HG02852 (cell line): ENCODE results near the gene TAF11.
"Not testable (repeated sequence)": the region's sequence is repeated elsewhere in the genome, so short reads cannot be mapped to it uniquely, and the experiment has no call there.

Source experiments
- ATAC-seq: cut with Tn5 transposase; IDR thresholded peaks from one replicate; pipeline ENCODE4 v1.9.1; 2021; ENCODE audit warnings: mild to moderate bottlenecking, moderate library complexity; ENCODE audit not compliant: unreplicated experiment

Gene TAF11, protein sequence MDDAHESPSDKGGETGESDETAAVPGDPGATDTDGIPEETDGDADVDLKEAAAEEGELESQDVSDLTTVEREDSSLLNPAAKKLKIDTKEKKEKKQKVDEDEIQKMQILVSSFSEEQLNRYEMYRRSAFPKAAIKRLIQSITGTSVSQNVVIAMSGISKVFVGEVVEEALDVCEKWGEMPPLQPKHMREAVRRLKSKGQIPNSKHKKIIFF

GRCh38 chr6:34887753-34888513, at the start of gene TAF11:
Gene TAF11 (minus strand): TSS chr6:34888042. CDS start chr6:34887957, 85 bp downstream.
- peak; percentile 78 for ATAC-seq

- no peak for ATAC-seq
These were observed 46.7 kb upstream of the TAF11 start for GRCh38 chr6:34934516-34934915.

GRCh38 chr6:34932202-34932601, 44.4 kb upstream of the TAF11 start:
- not testable (repeated sequence) for ATAC-seq

DNA sequence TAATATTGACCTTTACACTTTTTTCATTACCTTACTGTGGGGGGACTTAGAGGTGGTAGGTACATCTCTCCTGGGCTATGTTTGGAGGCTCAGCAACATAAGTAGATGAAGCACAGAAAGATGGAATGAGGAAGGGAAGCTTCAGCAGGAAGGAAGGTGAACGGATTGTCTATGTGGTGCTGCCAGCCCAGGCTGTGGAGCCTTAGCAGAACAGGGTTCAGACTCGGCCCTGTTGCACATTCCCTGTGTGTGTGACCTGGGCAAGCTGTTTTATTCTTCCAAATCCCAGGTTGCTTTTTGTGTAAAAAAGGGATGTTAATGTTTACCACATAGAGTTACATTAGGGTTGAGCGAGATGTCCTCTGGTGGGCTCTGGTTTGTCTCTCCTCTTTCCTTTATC, 42.4 kb upstream of the TAF11 start:
- no peak for ATAC-seq

- no peak for ATAC-seq
These were observed 41.6 kb upstream of the TAF11 start for GRCh38 chr6:34929241-34929978.

DNA sequence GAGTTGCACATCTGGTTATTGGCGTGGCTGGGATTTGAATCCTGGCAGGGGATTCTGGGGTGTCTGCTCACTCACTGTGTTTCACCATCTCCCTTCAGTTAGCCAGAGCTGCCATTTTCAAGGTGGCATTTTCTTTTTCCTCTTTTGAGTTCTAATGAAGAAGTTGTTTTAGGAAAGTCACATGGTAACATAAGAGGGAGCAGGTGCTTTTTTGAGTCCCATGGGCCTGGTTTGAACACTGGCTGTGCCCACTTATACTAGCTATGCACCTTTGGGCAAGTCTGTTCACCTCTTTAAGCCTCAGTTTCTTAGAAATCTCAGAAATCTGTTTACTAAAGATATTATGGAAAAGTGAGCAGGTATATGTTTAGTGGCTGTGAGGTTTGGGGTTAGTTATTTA, 40.9 kb upstream of the TAF11 start:
- ATAC-seq, result no peak

DNA sequence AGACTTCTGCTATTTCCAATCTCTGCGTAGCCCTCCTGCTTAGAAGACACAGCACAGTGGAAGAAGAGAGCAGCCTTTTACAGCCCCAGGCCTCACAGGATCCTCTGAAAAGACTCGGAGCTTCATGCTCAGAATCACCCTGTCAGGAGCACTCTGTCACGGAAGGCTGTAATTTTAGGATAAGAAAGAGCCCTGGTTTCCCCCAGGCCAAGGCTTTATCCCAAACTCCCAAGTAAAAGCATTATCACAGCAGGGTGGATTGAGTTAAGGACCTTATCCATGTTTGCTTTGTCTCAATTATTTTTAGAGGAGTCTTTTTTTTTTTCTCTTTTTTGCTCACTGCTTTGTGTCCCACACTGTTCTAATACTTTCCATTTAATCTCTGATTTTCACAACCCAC, 40.4 kb upstream of the TAF11 start:
- no peak for ATAC-seq

DNA sequence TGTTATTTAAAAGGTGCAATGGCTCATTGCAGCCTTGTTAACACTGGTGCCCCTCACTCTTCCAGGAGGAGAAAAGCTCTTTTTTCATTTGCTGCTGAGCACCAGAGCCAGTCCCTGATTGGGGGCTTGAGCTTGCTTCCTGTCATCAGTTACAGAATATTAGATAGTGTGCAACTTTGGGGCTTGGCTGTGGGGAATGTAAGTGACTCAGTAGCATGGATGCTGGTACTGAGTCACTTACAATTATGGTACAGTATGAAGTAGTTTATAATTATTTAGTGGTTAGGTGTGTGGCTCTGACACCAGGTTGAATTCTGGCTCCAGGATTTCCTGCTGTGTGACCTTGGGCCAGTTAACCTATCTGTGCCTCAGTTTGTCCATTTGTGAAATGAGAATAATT, 38.8 kb upstream of the TAF11 start:
- ATAC-seq, result no peak

GRCh38 chr6:34924831-34925625, 37.2 kb upstream of the TAF11 start:
- no peak for ATAC-seq

DNA sequence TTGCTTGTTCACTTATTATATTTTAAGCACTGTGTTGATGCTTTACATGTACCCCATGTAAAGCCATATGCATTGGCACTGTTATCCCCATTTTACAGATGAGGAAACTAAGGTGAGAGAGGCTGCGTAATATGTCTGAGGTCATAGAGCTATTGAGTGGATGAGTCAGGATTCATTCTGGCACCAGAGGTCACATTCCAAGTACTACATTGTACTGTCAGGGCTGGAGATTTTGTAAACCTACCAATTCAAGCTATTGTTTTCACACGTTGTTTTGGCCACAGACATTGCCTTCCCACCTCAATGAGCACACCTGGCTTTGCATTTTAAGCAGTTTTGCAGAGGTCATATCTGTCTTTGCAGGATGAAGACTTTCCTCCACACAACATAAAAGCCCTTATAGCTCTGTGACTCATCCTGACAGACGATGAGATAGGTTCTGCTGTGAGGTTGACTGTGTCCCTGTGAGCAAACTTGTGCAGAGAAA, 34.4 kb upstream of the TAF11 start:
- ATAC-seq, result no peak

- ATAC-seq, result no peak
These were observed 32.3 kb upstream of the TAF11 start for GRCh38 chr6:34920097-34920496.

GRCh38 chr6:34919651-34920050, 31.8 kb upstream of the TAF11 start:
- ATAC-seq, result no peak

GRCh38 chr6:34917626-34918285, 29.9 kb upstream of the TAF11 start:
- ATAC-seq, result no peak

GRCh38 chr6:34916348-34916967, 28.6 kb upstream of the TAF11 start:
- ATAC-seq, result no peak

DNA sequence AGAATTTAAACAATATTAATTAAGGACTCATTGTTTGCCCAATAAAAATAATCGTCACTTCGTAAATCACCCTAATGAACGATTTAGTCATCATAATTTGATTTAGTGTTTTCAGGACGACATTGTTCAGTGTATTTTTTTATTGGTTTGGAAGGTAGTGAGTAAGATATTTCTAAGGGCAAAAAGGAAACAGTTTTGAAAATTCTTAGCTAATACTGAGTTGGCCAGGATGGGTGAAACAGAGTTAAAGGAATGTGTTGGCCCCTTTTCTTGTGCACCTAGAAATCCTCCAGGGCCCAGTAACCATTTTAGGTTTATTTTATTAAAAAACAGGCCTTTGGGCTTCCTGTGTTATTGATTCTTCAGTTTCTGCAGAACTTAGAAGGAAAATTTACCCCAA, 26.5 kb upstream of the TAF11 start:
- no peak for ATAC-seq

GRCh38 chr6:34912715-34913464, 25.0 kb upstream of the TAF11 start:
- ATAC-seq, result peak; percentile 72

GRCh38 chr6:34911822-34912221, 24.0 kb upstream of the TAF11 start:
- ATAC-seq, result no peak

DNA sequence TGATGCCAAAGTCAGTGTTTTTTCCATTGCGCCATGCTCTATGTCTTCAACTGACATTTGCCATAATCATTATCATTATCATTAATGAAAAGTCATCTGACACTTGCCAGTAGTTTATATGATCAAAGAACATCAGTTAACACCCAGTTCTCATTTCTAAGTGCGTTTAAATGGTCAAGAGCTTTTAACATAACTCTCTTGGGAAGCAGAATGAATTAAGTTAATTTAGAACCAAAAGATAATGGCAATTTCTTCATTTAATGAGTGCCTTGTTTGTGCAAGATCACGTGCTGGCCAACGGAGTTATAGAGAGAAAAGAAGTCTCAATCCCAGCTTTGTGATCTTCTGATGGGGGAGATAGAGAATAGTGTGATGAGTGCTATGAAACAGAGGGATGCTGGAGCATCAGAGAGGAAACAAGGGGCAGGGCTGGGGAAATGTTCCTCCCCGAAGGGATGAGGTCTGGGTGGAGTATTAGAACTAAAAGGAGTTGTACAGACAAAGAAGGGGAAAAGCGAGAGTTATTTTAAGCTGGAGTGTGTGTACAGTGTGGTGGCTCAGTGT, 21.6 kb upstream of the TAF11 start:
- ATAC-seq, result no peak

GRCh38 chr6:34908194-34908593, 20.4 kb upstream of the TAF11 start:
- ATAC-seq, result no peak
